Lower leg skin (tissue), 3 donors: Measurements from ENCODE around the gene SCIN.

Experiments used
- CTCF ChIP-seq, 3 donors: fragments of 450-650 bp; IDR thresholded peaks; one replicate each; pipeline ENCODE4 v1.5.1; 2016; ENCODE audit warnings: antibody characterized with exemption in 3 of 3, mild to moderate bottlenecking in 3 of 3, moderate library complexity in 2 of 3
- POLR2A ChIP-seq, 2 donors: fragments of 450-650 bp; IDR thresholded peaks; one replicate each; pipeline ENCODE4 v1.6.1; 2016 to 2017; ENCODE audit warnings: antibody characterized with exemption in 2 of 2, mild to moderate bottlenecking in 1 of 2, moderate library complexity in 1 of 2

GRCh38 chr7:12623885-12624498 lies 53.5 kb downstream of the SCIN start:
- TF ChIP-seq CTCF (IDR thresholded peaks at IDR 0.05) (no peak), POLR2A (IDR thresholded peaks at IDR 0.05) (no peak)
